HepG2 (cell line): ENCODE measurements around the gene OBSL1. TPM values are rescaled to one million over a fixed set of nuclear protein-coding genes. Genes with fewer than 3 reads are reported as not detected.

Experiments used
- AHR ChIP-seq: IDR thresholded peaks from 2 replicates; pipeline ENCODE4 v1.6.1; 2018; ENCODE audit warnings: missing genetic modification reagents, missing compliant biosample characterization
- CTCF ChIP-seq: sonication (generic); formaldehyde crosslinking; IDR thresholded peaks from 2 replicates; pipeline ENCODE4 v1.5.0; 2020; ENCODE audit warnings: mild to moderate bottlenecking, missing genetic modification reagents, moderate library complexity
- EED ChIP-seq: sonication (generic); formaldehyde crosslinking; IDR thresholded peaks from 2 replicates; pipeline ENCODE4 v1.5.0; 2020; ENCODE audit warnings: mild to moderate bottlenecking, missing genetic modification reagents
- GABPB1 ChIP-seq: IDR thresholded peaks from 2 replicates; pipeline ENCODE4 v1.6.1; 2016; ENCODE audit warnings: mild to moderate bottlenecking, missing genetic modification reagents, moderate library complexity, missing compliant biosample characterization
- IKZF5 ChIP-seq: IDR thresholded peaks from 2 replicates; pipeline ENCODE4 v1.6.1; 2018; ENCODE audit warnings: missing genetic modification reagents, mild to moderate bottlenecking, missing compliant biosample characterization
- IRF9 ChIP-seq: sonication (generic); formaldehyde crosslinking; IDR thresholded peaks from 2 replicates; pipeline ENCODE4 v1.8.0; 2022; ENCODE audit warnings: missing genetic modification reagents, mild to moderate bottlenecking, borderline replicate concordance
- ISL2 ChIP-seq: sonication (generic); formaldehyde crosslinking; IDR thresholded peaks from 2 replicates; pipeline ENCODE4 v1.5.0; 2020; ENCODE audit warnings: missing genetic modification reagents
- KDM1A ChIP-seq: IDR thresholded peaks from 2 replicates; pipeline ENCODE4 v1.6.1; 2016; ENCODE audit warnings: missing compliant biosample characterization
- MED1 ChIP-seq: sonication (generic); formaldehyde crosslinking; IDR thresholded peaks from 2 replicates; pipeline ENCODE4 v1.4.0; 2020; ENCODE audit warnings: missing genetic modification reagents
- NKX3-1 ChIP-seq: sonication (generic); formaldehyde crosslinking; IDR thresholded peaks from 2 replicates; pipeline ENCODE4 v1.5.0; 2020; ENCODE audit warnings: missing genetic modification reagents
- NR3C1 ChIP-seq: sonication (generic); formaldehyde crosslinking; IDR thresholded peaks from 2 replicates; pipeline ENCODE4 v1.4.0; 2020; ENCODE audit warnings: missing genetic modification reagents
- SETDB1 ChIP-seq: sonication (generic); formaldehyde crosslinking; IDR thresholded peaks from 2 replicates; pipeline ENCODE4 v1.5.1; 2020; ENCODE audit warnings: missing genetic modification reagents, mild to moderate bottlenecking, borderline replicate concordance
- ZNF142 ChIP-seq: sonication (generic); formaldehyde crosslinking; IDR thresholded peaks from 2 replicates; pipeline ENCODE4 v1.4.0; 2020; ENCODE audit warnings: missing genetic modification reagents
- ZNF362 ChIP-seq: sonication (generic); formaldehyde crosslinking; IDR thresholded peaks from 2 replicates; pipeline ENCODE4 v1.4.0; 2020; ENCODE audit warnings: missing genetic modification reagents, mild to moderate bottlenecking, borderline replicate concordance
- ZNF598 ChIP-seq: sonication (generic); formaldehyde crosslinking; IDR thresholded peaks from 2 replicates; pipeline ENCODE4 v1.5.1; 2020; ENCODE audit warnings: mild to moderate bottlenecking, missing genetic modification reagents, borderline replicate concordance
- ZNF605 ChIP-seq: sonication (generic); formaldehyde crosslinking; IDR thresholded peaks from 2 replicates; pipeline ENCODE4 v1.8.0; 2022; ENCODE audit warnings: mild to moderate bottlenecking, missing genetic modification reagents
- ZNF772 ChIP-seq: sonication (generic); formaldehyde crosslinking; IDR thresholded peaks from 2 replicates; pipeline ENCODE4 v1.5.0; 2020; ENCODE audit warnings: mild to moderate bottlenecking, missing genetic modification reagents
- ZZZ3 ChIP-seq: sonication (generic); formaldehyde crosslinking; IDR thresholded peaks from 2 replicates; pipeline ENCODE4 v1.4.0; 2020; ENCODE audit warnings: missing genetic modification reagents, mild to moderate bottlenecking, borderline replicate concordance
- polyA plus RNA-seq, 8 experiments: library from polyadenylated mRNA; depleted of rRNA in 3 of 8; stranded (reverse) in 7 of 8; unstranded in 1 of 8; fragments of >200 nt; fragmentation: Illumina TruSeq in 4 of 8; extraction: Trizol in 4 of 8; gene quantifications; 2 replicates each; pipeline versions ENCODE4 v1.2.1 to v1.2.3, GENCODE V29; 2011 to 2016; ENCODE audit warnings: low read depth in 4 of 8, missing spikeins in 1 of 8, mixed read lengths in 1 of 8; ENCODE audit not compliant: insufficient read depth in 1 of 8
- total RNA-seq, 5 experiments: library from RNA; depleted of rRNA; stranded (reverse); fragments of >200 nt; fragmentation: Illumina TruSeq; extraction: Trizol; gene quantifications; 2 replicates each; pipeline ENCODE4 v1.2.3, GENCODE V29; 2016; ENCODE audit warnings: low read depth in 1 of 5

OBSL1 gene
- total and polyA plus RNA-seq, 2 of the 13 experiments (the other 11 are each of a cell fraction or from before 2014, with no cell fraction given): 86.7 to 218 TPM

GRCh38 chr2:219561179-219562048 lies 9.9 kb downstream of the OBSL1 start (continued):
- peak; percentile 61 for TF ChIP-seq CTCF (CRISPR knock-in tag)
- no peak for TF ChIP-seq ZNF772 (CRISPR knock-in tag)
- no peak for TF ChIP-seq NKX3-1 (CRISPR knock-in tag)
- no peak for TF ChIP-seq IKZF5 (CRISPR knock-in tag)
- no peak for TF ChIP-seq ZNF362 (CRISPR knock-in tag)
- TF ChIP-seq IRF9 (CRISPR knock-in tag): 0 out of 2 replicates have a peak, but pooled peaks have one; percentile 34
- 0 out of 2 replicates have a peak, but pooled peaks have one; percentile 32 for TF ChIP-seq MED1 (CRISPR knock-in tag)
- no peak; the same call in 1 of the 2 replicates for TF ChIP-seq GABPB1 (CRISPR knock-in tag)
- TF ChIP-seq ZNF598: no peak
- no peak for TF ChIP-seq SETDB1 (CRISPR knock-in tag)
- peak; percentile 13; the same call in 1 of the 2 replicates for TF ChIP-seq EED
- no peak for TF ChIP-seq AHR (CRISPR knock-in tag)
- TF ChIP-seq ZNF142 (CRISPR knock-in tag): no peak
- no peak for TF ChIP-seq NR3C1 (CRISPR knock-in tag)
- peak; percentile 8; the same call in 1 of the 2 replicates for TF ChIP-seq ZNF605
- TF ChIP-seq ISL2 (CRISPR knock-in tag): no peak
- no peak for TF ChIP-seq KDM1A (CRISPR knock-in tag)
- TF ChIP-seq ZZZ3 (CRISPR knock-in tag): no peak
